HEK293 (cell line): ENCODE measurements around the gene BCAP31.
"Not testable (repeated sequence)": the region's sequence is repeated elsewhere in the genome, so short reads cannot be mapped to it uniquely, and the experiment has no call there.

Experiments
- KLF1 ChIP-seq: fragments of 450-650 bp; formaldehyde crosslinking; IDR thresholded peaks from 2 replicates; pipeline ENCODE4 v1.5.1; 2016; ENCODE audit warnings: missing biosample characterization, missing genetic modification characterization
- MEIS1 ChIP-seq: sonication (generic); formaldehyde crosslinking; IDR thresholded peaks from 2 replicates; pipeline ENCODE4 v1.8.1; 2022; ENCODE audit warnings: missing genetic modification reagents, mild to moderate bottlenecking, borderline replicate concordance
- YY1 ChIP-seq: fragments of 450-650 bp; formaldehyde crosslinking; IDR thresholded peaks from 2 replicates; pipeline ENCODE4 v1.5.1; 2018; ENCODE audit warnings: missing biosample characterization, missing genetic modification characterization
- ZNF777 ChIP-seq: fragments of 450-650 bp; formaldehyde crosslinking; IDR thresholded peaks from 2 replicates; pipeline ENCODE4 v1.5.1; 2017; ENCODE audit warnings: missing biosample characterization, missing genetic modification characterization, borderline replicate concordance
- TF ChIP-seq, protein P1 (sequence below): fragments of 450-650 bp; formaldehyde crosslinking; IDR thresholded peaks from 2 replicates; pipeline ENCODE4 v1.5.1; 2016; ENCODE audit warnings: missing biosample characterization, missing genetic modification characterization
- TF ChIP-seq, protein P2 (sequence below): fragments of 450-650 bp; formaldehyde crosslinking; IDR thresholded peaks from 2 replicates; pipeline ENCODE4 v1.5.1; 2017; ENCODE audit warnings: missing biosample characterization, missing genetic modification characterization

DNA sequence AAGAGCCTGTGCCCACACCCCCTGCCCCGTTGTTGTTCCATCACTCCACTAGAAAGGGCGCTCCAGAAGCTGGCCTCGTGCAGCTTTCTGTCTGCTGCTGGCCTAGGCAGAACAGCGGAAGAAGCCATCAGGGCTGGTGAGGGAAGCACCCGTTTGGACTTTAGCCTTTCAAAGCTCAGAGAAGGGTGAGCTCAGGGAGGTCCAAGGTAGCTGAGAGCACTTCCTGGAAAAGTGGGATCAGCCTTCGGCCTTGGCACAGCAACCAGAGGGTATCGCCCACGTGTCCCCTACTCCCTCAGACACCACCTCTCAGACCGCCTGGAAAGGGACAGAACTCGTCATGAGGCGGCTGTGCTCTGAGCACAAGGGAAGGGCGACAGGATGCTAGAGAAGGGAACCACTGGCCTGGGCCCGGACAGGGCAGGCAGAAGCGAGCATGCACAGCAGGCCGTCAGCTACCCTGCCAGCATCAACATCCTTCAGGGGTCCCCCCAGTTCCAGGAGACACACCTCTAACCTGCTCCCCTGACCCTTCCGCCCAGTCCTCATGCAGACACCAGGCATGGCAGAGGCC is 24.9 kb downstream of the BCAP31 start:
- TF ChIP-seq YY1 (tag by site-specific recombination); ZNF777 (tag by site-specific recombination); KLF1 (tag by site-specific recombination); MEIS1 (CRISPR knock-in tag): not testable (repeated sequence)
- TF ChIP-seq, protein P1, sequence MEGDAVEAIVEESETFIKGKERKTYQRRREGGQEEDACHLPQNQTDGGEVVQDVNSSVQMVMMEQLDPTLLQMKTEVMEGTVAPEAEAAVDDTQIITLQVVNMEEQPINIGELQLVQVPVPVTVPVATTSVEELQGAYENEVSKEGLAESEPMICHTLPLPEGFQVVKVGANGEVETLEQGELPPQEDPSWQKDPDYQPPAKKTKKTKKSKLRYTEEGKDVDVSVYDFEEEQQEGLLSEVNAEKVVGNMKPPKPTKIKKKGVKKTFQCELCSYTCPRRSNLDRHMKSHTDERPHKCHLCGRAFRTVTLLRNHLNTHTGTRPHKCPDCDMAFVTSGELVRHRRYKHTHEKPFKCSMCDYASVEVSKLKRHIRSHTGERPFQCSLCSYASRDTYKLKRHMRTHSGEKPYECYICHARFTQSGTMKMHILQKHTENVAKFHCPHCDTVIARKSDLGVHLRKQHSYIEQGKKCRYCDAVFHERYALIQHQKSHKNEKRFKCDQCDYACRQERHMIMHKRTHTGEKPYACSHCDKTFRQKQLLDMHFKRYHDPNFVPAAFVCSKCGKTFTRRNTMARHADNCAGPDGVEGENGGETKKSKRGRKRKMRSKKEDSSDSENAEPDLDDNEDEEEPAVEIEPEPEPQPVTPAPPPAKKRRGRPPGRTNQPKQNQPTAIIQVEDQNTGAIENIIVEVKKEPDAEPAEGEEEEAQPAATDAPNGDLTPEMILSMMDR (tag by site-specific recombination) = not testable (repeated sequence)
- TF ChIP-seq, protein P2, sequence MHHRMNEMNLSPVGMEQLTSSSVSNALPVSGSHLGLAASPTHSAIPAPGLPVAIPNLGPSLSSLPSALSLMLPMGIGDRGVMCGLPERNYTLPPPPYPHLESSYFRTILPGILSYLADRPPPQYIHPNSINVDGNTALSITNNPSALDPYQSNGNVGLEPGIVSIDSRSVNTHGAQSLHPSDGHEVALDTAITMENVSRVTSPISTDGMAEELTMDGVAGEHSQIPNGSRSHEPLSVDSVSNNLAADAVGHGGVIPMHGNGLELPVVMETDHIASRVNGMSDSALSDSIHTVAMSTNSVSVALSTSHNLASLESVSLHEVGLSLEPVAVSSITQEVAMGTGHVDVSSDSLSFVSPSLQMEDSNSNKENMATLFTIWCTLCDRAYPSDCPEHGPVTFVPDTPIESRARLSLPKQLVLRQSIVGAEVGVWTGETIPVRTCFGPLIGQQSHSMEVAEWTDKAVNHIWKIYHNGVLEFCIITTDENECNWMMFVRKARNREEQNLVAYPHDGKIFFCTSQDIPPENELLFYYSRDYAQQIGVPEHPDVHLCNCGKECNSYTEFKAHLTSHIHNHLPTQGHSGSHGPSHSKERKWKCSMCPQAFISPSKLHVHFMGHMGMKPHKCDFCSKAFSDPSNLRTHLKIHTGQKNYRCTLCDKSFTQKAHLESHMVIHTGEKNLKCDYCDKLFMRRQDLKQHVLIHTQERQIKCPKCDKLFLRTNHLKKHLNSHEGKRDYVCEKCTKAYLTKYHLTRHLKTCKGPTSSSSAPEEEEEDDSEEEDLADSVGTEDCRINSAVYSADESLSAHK (tag by site-specific recombination) = not testable (repeated sequence)
